COR-L47 (cell line): Measurements from ENCODE around the gene MAP6D1.
"Not testable (repeated sequence)": the region's sequence is repeated elsewhere in the genome, so short reads cannot be mapped to it uniquely, and the experiment has no call there.

Source experiments
- DNase-seq: peaks from one replicate; lab custom pipeline; 2025; lab: John Stamatoyannopoulos, UW

The MAP6D1 gene

DNA sequence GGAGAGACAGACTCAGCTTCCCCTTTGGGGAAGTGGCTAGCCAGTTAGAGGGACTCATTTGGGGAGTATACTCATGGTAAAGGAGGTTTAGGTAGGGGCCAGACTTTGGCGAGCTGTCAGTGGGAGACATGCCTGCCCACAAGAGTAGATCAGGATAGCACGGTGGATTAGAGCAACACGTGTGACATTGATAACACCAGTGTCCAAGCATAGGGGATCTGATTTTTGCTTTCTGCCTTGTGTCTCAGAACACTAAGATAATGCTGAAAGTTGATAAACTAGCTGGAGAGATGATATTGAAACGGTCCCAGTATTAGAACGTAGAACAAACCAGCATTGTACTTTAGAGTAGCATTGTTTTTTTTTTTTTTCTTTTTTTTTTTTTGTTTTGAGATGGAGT, 25.9 kb downstream of the MAP6D1 start:
- DNase-seq, result no peak

DNA sequence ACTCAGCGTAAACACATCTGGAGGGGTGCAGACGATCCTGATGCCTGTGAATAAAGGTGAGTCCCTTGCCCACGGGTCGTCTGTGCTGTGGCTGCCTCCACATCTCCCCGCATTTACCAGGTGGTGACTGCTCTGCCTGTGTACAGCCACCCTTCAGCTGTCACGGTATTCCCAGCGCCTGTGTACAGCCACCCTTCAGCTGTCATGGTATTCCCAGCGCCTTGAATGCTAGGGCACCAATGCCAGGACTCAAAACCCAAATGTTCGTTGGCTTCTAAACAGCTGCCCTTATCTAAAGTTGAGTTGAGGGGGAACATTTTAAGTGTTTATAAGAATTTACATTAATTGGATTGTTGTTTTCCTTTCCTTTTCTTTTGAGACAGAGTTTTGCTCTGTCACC, 27.4 kb downstream of the MAP6D1 start:
- no peak for DNase-seq

- DNase-seq, result no peak
These were observed 29.0 kb downstream of the MAP6D1 start for GRCh38 chr3:183796372-183796771.

DNA sequence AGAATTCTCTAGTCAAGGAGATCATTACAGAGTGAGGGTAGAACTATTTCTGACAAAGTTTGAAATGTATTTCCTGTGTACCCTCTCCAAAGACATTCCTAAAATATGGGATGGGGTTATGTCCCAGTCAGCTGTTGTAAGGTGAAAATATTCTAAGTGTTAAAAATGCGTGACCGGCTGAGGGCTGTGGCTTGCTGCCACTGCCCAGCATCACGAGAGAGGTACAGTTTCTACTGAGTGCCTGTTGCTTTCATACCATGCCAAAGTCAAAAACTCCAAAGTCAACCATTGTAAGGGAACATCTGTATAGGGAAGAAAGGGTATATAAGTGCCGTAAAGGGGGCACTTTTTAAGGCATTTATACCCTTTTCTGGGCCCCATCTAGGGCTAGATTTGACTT, 30.9 kb downstream of the MAP6D1 start:
- DNase-seq, result no peak

DNA sequence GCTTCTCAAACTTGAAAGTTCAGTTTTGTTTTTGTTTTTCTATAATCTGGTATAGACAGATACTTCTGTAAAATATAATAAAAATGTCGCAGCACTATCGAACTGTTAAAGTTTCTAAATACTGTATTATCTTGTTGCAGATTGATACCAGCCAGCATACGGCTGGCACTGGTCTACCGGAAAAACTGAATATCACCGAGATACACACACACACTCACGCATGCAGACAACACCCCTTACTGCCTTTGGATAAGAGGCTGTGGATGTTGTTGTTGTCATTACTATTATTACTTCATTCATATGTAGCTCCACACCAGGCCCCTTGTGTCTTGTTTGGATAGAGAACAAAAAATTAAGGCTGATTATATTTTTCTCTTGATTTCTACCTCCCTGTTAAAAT, 32.4 kb downstream of the MAP6D1 start:
- DNase-seq, result no peak

DNA sequence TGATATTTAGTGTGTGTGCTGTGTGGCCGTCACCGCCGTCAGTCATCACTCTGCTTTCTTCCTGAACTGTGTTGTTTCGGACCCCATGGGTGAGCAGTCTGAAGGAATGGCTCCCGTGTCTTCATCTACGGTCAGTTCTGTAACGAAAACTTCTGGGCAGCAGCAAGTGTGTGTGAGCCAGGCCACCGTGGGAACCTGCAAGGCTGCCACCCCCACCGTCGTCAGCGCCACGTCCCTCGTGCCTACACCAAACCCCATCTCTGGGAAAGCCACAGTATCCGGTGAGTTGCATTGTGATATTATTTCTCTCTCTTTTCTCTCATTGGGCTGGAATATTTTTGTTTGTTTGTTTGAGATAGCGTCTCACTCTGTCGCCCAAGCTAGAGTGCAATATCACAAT, 34.7 kb downstream of the MAP6D1 start:
- no peak for DNase-seq

- DNase-seq, result no peak
These were observed 35.6 kb downstream of the MAP6D1 start for GRCh38 chr3:183789826-183790225.

- DNase-seq, result not testable (repeated sequence)
These were observed 40.9 kb downstream of the MAP6D1 start for GRCh38 chr3:183784503-183784902.

DNA sequence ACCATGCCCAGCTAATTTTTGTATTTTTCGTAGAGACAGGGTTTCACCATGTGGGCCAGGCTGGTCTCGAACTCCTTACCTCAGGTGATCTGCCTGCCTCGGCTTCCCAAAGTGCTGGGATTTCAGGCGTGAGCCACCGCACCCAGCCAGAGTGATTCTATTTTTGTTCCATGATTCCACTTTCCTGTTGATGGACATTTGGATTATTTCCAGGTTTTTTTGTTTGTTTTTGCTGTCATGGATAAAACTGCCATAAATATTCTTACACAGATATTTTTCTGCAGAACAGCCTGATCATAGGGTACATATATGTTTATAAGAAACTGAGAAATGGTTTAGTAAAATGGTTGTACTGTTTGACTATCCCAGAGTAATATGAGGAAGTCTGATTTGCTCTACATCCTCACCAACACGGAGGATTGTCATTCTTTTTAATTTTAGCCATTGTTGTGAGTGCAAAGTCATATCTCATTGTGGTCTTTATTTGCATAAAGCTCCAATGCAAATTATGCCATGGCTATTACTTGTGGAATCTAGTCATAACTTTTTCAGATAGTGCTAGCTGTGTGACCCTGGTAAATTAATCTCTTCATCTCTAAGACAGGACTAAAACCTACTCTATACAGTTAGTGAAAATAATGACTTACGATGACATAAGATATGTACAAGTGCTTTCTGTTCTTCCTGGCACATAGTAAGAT, 42.7 kb downstream of the MAP6D1 start:
- no peak for DNase-seq

DNA sequence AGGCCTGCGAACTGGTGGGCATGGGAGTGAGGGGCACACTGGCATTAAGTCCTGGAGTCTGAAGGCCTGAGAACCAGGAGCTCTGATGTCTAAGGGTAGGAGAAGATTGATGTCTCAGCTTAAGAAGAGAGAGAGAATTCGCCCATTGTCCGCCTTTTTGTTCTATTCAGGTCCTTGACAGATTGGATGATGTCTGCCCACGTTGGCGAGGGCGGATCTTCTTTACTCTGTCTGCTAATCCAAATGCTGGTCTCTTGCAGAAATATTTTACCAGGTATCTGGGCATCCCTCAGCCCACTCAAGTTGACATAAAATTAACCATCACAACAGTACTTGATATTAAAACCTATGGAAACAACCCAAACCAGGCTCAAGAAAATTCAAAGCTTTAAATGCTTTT, 44.1 kb downstream of the MAP6D1 start:
- no peak for DNase-seq

GRCh38 chr3:183779896-183780465, 45.4 kb downstream of the MAP6D1 start:
- no peak for DNase-seq

DNA sequence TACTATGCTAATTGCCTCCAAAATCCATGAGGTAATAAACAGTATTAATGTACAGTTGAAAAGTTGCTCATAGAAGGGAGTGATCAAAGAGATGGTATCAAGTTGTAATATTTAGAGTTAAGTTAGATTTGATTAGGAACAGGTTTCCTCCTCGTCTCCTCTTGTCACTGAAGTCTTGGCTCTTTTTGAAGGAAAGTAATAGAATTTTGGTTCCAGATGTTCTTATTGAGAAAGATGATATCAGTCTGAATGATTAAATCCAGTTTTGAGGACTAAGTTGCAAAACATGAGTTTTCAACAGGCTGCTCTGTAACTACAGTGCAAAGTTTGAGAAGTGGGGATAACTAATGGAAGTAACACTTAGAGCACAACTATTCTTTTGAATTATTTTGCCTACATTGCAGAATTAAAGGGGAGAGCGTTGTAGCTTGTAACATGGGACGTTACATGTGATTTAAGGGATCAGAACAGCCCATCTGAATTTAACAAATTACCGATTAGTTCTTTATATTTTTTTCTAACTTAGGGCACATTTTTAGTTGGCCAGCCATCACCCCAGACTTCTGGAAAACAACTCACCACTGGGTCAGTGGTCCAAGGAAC, 48.3 kb downstream of the MAP6D1 start:
- DNase-seq, result no peak

DNA sequence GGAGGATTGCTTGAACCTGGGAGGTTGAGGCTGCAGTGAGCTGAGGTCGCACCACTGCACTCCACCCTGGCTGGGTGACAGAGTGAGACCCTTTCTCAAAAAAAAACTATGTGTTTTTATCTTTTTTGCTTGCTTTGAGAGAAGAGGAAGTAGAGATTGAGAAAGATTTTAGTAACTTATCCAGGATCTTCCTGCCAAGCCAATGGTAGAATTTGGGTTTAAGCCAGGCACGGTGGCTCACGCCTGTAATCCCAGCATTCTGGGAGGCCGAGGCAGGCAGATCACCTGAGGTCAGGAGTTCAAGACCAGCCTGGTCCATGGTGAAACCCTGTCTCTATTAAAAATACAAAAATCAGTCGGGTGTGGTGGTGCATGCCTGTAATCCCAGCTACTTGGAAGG, 48.9 kb downstream of the MAP6D1 start:
- not testable (repeated sequence) for DNase-seq

- no peak for DNase-seq
These were observed 49.6 kb downstream of the MAP6D1 start for GRCh38 chr3:183775781-183776180.

DNA sequence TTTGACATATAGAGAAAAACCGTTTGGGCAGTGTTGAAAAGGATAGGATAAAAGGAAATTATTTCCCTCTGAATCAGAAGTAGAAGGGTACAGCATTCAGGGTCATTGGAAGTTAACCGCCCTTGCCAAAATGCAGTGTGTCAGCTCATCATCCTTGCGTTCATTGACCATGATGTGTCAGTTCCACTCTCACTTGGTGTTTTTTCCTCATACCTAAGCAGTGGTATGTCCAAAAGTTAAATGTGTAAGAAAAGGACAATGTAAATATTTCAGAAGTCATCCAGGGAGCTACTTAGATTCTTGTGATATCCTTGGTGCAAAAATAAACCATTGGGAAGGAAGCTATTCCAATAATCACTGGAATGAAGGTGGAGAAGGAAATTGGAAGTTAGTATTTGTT, 50.7 kb downstream of the MAP6D1 start:
- DNase-seq, result no peak

- no peak for DNase-seq
These were observed 55.9 kb downstream of the MAP6D1 start for GRCh38 chr3:183769453-183769852.

- DNase-seq, result no peak
These were observed 57.3 kb downstream of the MAP6D1 start for GRCh38 chr3:183768114-183768513.

DNA sequence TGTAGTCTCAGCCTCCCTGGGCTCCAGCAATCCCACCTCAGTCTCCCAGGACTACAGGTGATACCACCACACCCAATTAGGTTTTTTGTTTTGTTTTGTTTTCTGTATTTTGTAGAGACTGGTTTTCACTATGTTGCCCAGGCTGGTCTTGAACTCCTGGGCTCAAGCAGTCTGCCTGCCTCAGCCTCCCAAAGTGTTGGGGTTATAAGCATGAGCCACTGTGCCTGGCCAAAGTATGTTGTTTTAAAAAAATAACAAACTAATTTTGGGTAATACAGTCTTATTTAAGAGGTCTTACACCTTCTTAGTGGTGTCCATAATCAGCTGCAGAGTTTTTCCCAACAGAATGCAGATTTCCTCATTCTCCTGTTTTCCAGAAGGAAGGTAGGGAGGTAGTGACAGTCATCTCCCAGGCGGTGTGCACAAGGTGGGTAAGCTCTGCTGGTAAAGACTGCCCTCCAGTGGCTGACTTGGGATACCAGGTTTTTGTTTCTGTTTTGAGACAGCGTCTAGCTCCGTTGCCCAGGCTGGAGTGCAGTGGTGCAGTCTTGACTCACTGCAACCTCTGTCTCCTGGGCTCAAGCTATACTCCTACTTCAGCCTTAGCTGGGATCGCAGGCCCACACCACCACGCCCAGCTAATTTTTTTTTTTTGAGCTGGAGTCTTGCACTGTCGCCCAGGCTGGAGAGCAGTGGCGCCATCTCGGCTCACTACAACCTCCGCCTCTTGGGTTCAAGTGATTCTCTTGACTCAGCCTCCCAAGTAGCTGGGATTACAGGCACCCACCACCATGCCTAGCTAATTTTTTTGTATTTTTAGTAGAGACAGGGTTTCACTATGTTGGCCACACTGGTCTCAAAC, 58.4 kb downstream of the MAP6D1 start:
- DNase-seq, result peak; percentile 75

DNA sequence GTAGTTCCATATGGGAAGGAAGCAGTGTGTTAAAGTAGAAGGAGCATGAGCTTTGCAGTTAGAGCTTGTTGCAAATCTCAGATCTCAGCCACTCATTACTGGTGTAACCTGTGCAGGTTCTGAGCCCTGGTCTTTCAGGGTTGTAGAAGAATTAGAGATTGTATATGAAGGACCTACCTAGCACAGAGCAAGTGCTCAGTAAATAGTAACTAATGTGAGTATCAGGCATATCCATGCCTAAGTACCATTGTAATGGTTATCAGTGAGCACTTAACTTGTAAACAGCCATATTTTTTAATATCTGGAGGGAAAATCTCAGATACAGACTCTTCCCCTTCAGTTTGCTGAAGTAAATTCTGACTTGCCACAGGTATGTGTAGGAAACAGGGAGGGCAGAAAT, 59.3 kb downstream of the MAP6D1 start:
- DNase-seq, result no peak
